Measurements from ENCODE around the gene LCLAT1.

GRCh38 chr2:30613001-30613400, 166.0 kb downstream of the LCLAT1 start:
- TF ChIP-seq CTCF (IDR thresholded peaks at IDR 0.05; ENCODE audit: low read depth, low read length, missing input control) (no peak), JUND (IDR thresholded peaks at IDR 0.05) (no peak)
